ENCODE results near the gene HOOK2. TPM values are rescaled to one million over a fixed set of nuclear protein-coding genes. Genes with fewer than 3 reads are reported as not detected.

HOOK2 gene
- total and polyA plus RNA-seq, 9 of the 15 experiments (the other 6 are each of a cell fraction or from before 2014, with no cell fraction given), result 1.3 to 17.2 (median 9.9) TPM

- TF ChIP-seq, protein P1, sequence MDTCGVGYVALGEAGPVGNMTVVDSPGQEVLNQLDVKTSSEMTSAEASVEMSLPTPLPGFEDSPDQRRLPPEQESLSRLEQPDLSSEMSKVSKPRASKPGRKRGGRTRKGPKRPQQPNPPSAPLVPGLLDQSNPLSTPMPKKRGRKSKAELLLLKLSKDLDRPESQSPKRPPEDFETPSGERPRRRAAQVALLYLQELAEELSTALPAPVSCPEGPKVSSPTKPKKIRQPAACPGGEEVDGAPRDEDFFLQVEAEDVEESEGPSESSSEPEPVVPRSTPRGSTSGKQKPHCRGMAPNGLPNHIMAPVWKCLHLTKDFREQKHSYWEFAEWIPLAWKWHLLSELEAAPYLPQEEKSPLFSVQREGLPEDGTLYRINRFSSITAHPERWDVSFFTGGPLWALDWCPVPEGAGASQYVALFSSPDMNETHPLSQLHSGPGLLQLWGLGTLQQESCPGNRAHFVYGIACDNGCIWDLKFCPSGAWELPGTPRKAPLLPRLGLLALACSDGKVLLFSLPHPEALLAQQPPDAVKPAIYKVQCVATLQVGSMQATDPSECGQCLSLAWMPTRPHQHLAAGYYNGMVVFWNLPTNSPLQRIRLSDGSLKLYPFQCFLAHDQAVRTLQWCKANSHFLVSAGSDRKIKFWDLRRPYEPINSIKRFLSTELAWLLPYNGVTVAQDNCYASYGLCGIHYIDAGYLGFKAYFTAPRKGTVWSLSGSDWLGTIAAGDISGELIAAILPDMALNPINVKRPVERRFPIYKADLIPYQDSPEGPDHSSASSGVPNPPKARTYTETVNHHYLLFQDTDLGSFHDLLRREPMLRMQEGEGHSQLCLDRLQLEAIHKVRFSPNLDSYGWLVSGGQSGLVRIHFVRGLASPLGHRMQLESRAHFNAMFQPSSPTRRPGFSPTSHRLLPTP (IDR thresholded peaks at IDR 0.05; ENCODE audit: borderline replicate concordance, extremely low read depth, insufficient read length), result no peak
- TF ChIP-seq ARNT (IDR thresholded peaks at IDR 0.05) (peak; percentile 75 to 78), CHD1 (IDR thresholded peaks at IDR 0.05; ENCODE audit: low read length) (peak; percentile 23), ZNF232 (CRISPR knock-in tag; IDR thresholded peaks at IDR 0.05) (no peak), HDGF (IDR thresholded peaks at IDR 0.05) (no peak), CBX3 (IDR thresholded peaks at IDR 0.05; ENCODE audit: borderline replicate concordance in 1 of 2, low read length in 2 of 2) (no peak), ZNF583 (CRISPR knock-in tag; IDR thresholded peaks at IDR 0.05) (no peak), SMAD3 (CRISPR knock-in tag; conservative IDR thresholded peaks at IDR 0.05) (0 out of 2 replicates have a peak, but pooled peaks have one; percentile 47), MTA3 (IDR thresholded peaks at IDR 0.05; ENCODE audit: borderline replicate concordance) (peak; percentile 95), MEIS2 (IDR thresholded peaks at IDR 0.05; ENCODE audit: partially characterized antibody) (peak; percentile 7), MLLT1 (IDR thresholded peaks at IDR 0.05) (peak in 1 of 2 experiments; percentile 83; a peak in 2 of 4 replicates), CBFA2T3 (IDR thresholded peaks at IDR 0.05) (0 out of 2 replicates have a peak, but pooled peaks have one; percentile 23), HMBOX1 (IDR thresholded peaks at IDR 0.05) (no peak), ZNF124 (CRISPR knock-in tag; IDR thresholded peaks at IDR 0.05) (no peak), MTF1 (CRISPR knock-in tag; IDR thresholded peaks at IDR 0.05; ENCODE audit: borderline replicate concordance) (peak; percentile 16; the same call in 1 of the 2 replicates), SAP30 (IDR thresholded peaks at IDR 0.05; ENCODE audit: borderline replicate concordance, insufficient read depth, low read depth, low read length, poor library complexity, severe bottlenecking) (no peak), TAF15 (IDR thresholded peaks at IDR 0.05; ENCODE audit: low read depth, low read length) (no peak)
- TF ChIP-seq, protein P2, sequence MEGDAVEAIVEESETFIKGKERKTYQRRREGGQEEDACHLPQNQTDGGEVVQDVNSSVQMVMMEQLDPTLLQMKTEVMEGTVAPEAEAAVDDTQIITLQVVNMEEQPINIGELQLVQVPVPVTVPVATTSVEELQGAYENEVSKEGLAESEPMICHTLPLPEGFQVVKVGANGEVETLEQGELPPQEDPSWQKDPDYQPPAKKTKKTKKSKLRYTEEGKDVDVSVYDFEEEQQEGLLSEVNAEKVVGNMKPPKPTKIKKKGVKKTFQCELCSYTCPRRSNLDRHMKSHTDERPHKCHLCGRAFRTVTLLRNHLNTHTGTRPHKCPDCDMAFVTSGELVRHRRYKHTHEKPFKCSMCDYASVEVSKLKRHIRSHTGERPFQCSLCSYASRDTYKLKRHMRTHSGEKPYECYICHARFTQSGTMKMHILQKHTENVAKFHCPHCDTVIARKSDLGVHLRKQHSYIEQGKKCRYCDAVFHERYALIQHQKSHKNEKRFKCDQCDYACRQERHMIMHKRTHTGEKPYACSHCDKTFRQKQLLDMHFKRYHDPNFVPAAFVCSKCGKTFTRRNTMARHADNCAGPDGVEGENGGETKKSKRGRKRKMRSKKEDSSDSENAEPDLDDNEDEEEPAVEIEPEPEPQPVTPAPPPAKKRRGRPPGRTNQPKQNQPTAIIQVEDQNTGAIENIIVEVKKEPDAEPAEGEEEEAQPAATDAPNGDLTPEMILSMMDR (IDR thresholded peaks at IDR 0.05 in 2 of 3, conservative IDR thresholded peaks at IDR 0.05 in 1 of 3; ENCODE audit: insufficient read depth in 2 of 3, low read depth in 1 of 3, low read length in 3 of 3), result no peak
Observed at GRCh38 chr19:12722566-12723380, 52.6 kb downstream of the HOOK2 start (continued).
